Tibial artery (tissue), 4 donors: ENCODE data around the gene PSTPIP1.
A peak's percentile ranks its signal among the peaks of the same experiment; 100 is the strongest.

Experiments used
- DNase-seq, 2 donors: peaks; one replicate each; pipeline ENCODE4 v3.0.0-alpha.2; 2019
- H3K27ac ChIP-seq, 2 donors: fragments of 200-600 bp; sonication (generic) in 1 of 2; 1 replicate in 1 of 2; 2 replicates in 1 of 2; pipeline ENCODE4 v1.5.1; 2018 to 2019; ENCODE audit warnings: mild to moderate bottlenecking in 1 of 2
- H3K27me3 ChIP-seq, 2 donors: fragments of 200-600 bp; sonication (generic) in 1 of 2; one replicate each; pipeline versions ENCODE4 v1.5.1 to v1.6.0; 2016 to 2019
- H3K36me3 ChIP-seq, 3 donors: fragments of 200-600 bp; sonication (generic) in 2 of 3; one replicate each; pipeline ENCODE4 v1.5.1; 2016 to 2019; ENCODE audit warnings: mild to moderate bottlenecking in 2 of 3
- H3K4me1 ChIP-seq, 4 donors: fragments of 200-600 bp; sonication (generic) in 2 of 4; 1 replicate in 3 of 4; 2 replicates in 1 of 4; pipeline ENCODE4 v1.5.1; 2016 to 2019
- H3K4me3 ChIP-seq, 2 donors: fragments of 200-600 bp; sonication (generic) in 1 of 2; 1 replicate in 1 of 2; 2 replicates in 1 of 2; pipeline ENCODE4 v1.5.1; 2018 to 2019; ENCODE audit warnings: mild to moderate bottlenecking in 2 of 2
- H3K9me3 ChIP-seq, 3 donors: fragments of 200-600 bp; sonication (generic) in 1 of 3; one replicate each; pipeline ENCODE4 v1.5.1; 2016 to 2019
- CTCF ChIP-seq, 2 experiments: fragments of 200-600 bp in 1 of 2; fragments of 450-650 bp in 1 of 2; IDR thresholded peaks; one replicate each; pipeline ENCODE4 v1.5.1; 2017 to 2019; ENCODE audit warnings: antibody characterized with exemption in 2 of 2, mild to moderate bottlenecking in 1 of 2, moderate library complexity in 1 of 2
- intact Hi-C: fragments of 100-400 bp; cut with DNase I; formaldehyde crosslinking; loops from one replicate; pipeline ENCODE4 v1.15.0; 2023; ENCODE audit warnings: low total_unique reads

The PSTPIP1 gene

GRCh38 chr15:77068633-77069032 is 73.7 kb downstream of the PSTPIP1 start:
- no peak for TF ChIP-seq CTCF (IDR thresholded peaks at IDR 0.05)
- Histone ChIP-seq H3K4me1 (peaks cover 0 to 46% (median 5%) of the 10 kb centered on the region in 4 donors), H3K27ac (no peak overlapping the region), H3K4me3 (no peak overlapping the region), H3K9me3 (no peaks in the 10 kb centered on the region), H3K27me3 (no peaks in the 10 kb centered on the region), H3K36me3 (no peaks in the 10 kb centered on the region)
- intact Hi-C loops: no loop called here
- no peak for DNase-seq

- DNase-seq: no peak
- Histone ChIP-seq H3K4me1 (peaks cover 0 to 44% (median 5%) of the 10 kb centered on the region in 4 donors), H3K4me3 (peak overlapping the region; percentile 77 to 87), H3K27ac (peak overlapping the region; percentile 86 to 89), H3K36me3 (no peaks in the 10 kb centered on the region), H3K9me3 (no peaks in the 10 kb centered on the region), H3K27me3 (no peaks in the 10 kb centered on the region)
- TF ChIP-seq CTCF (IDR thresholded peaks at IDR 0.05): no peak
- intact Hi-C loops: no loop called here
These were observed 74.7 kb downstream of the PSTPIP1 start for GRCh38 chr15:77069521-77070121.

- peak overlapping the region; percentile 86 to 89 for H3K27ac ChIP-seq
- H3K27me3 ChIP-seq: no peaks in the 10 kb centered on the region
- H3K9me3 ChIP-seq: no peaks in the 10 kb centered on the region
- no peaks in the 10 kb centered on the region for H3K36me3 ChIP-seq
- peak overlapping the region; percentile 77 to 87 for H3K4me3 ChIP-seq
- DNase-seq: no peak
- intact Hi-C loops: no loop called here
- TF ChIP-seq CTCF (IDR thresholded peaks at IDR 0.05): no peak
- H3K4me1 ChIP-seq: peaks cover 0 to 39% (median 5%) of the 10 kb centered on the region in 4 donors
These were observed 75.2 kb downstream of the PSTPIP1 start for GRCh38 chr15:77070180-77070494.

GRCh38 chr15:77070495-77071304 is 75.8 kb downstream of the PSTPIP1 start, which contains the start of gene TSPAN3:
Gene TSPAN3 (minus strand): TSS chr15:77071109. CDS start chr15:77070954, 155 bp downstream.
- intact Hi-C loops: no loop called here
- Histone ChIP-seq H3K36me3 (no peaks in the 10 kb centered on the region), H3K9me3 (no peaks in the 10 kb centered on the region), H3K27ac (peak within 1 kb of the TSS; percentile 86 to 89), H3K4me1 (peaks cover 0 to 38% (median 5%) of the 10 kb centered on the region in 4 donors), H3K4me3 (peak within 1 kb of the TSS; percentile 77 to 87), H3K27me3 (no peaks in the 10 kb centered on the region)
- DNase-seq: peak; percentile 86 to 95
- TF ChIP-seq CTCF (IDR thresholded peaks at IDR 0.05): peak in 1 of 2 experiments; percentile 17

- no peak for DNase-seq
- peak overlapping the region; percentile 77 to 87 for H3K4me3 ChIP-seq
- TF ChIP-seq CTCF (IDR thresholded peaks at IDR 0.05): no peak
- intact Hi-C loops: no loop called here
- peak overlapping the region; percentile 86 to 89 for H3K27ac ChIP-seq
- H3K9me3 ChIP-seq: no peaks in the 10 kb centered on the region
- no peaks in the 10 kb centered on the region for H3K36me3 ChIP-seq
- H3K27me3 ChIP-seq: no peaks in the 10 kb centered on the region
- H3K4me1 ChIP-seq: peaks cover 0 to 38% (median 5%) of the 10 kb centered on the region in 4 donors
These were observed 76.6 kb downstream of the PSTPIP1 start for GRCh38 chr15:77071305-77072223.
